SU-DHL-6 (cell line): Measurements from ENCODE around the gene ZNF688.

ENCODE experiments used
- H2AFZ ChIP-seq: fragments of 200-600 bp; sonication (generic); 2 replicates; pipeline ENCODE4 v1.6.1; 2014; ENCODE audit warnings: low read depth, mild to moderate bottlenecking, moderate library complexity, mixed read lengths, antibody characterized with exemption, low read length; ENCODE audit not compliant: severe bottlenecking
- H3F3A ChIP-seq: fragments of 200-600 bp; shearing (Covaris generic); 2 replicates; pipeline ENCODE4 v1.6.0; 2016; ENCODE audit warnings: antibody characterized with exemption, mild to moderate bottlenecking; ENCODE audit not compliant: insufficient read depth
- H3K27ac ChIP-seq: fragments of 200-600 bp; sonication (generic); 2 replicates; pipeline ENCODE4 v1.5.1; 2016; ENCODE audit warnings: low read depth, mild to moderate bottlenecking, low read length, moderate library complexity, mixed read lengths
- H3K27me3 ChIP-seq: fragments of 200-600 bp; sonication (generic), shearing (Covaris generic); 2 replicates; pipeline ENCODE4 v1.6.0; 2014; ENCODE audit warnings: mild to moderate bottlenecking, low read length
- H3K36me3 ChIP-seq: fragments of 200-600 bp; sonication (generic); 2 replicates; pipeline ENCODE4 v1.6.1; 2014; ENCODE audit warnings: mild to moderate bottlenecking, low read length, mixed read lengths
- H3K4me2 ChIP-seq: fragments of 300-600, 200-600 bp; shearing (Covaris generic), sonication (generic); 2 replicates; pipeline ENCODE4 v1.6.0; 2014; ENCODE audit warnings: low read length, low read depth, mild to moderate bottlenecking; ENCODE audit not compliant: poor library complexity, severe bottlenecking
- H3K4me3 ChIP-seq: fragments of 200-600 bp; sonication (generic); 2 replicates; pipeline ENCODE4 v1.5.1; 2014; ENCODE audit warnings: antibody characterized with exemption, low read length, mild to moderate bottlenecking, mixed read lengths; ENCODE audit not compliant: insufficient read depth, poor library complexity, severe bottlenecking
- H3K79me2 ChIP-seq: fragments of 200-600 bp; sonication (generic); 2 replicates; pipeline ENCODE4 v1.6.1; 2014; ENCODE audit warnings: mild to moderate bottlenecking, low read length, moderate library complexity; ENCODE audit not compliant: insufficient read depth
- H3K9ac ChIP-seq: fragments of 200-600 bp; sonication (generic); 2 replicates; pipeline ENCODE4 v1.7.0; 2014; ENCODE audit warnings: mild to moderate bottlenecking, low read length
- H3K9me2 ChIP-seq: fragments of 200-600 bp; sonication (generic); replicated peaks from 2 replicates; pipeline ENCODE4 v1.6.1; 2014; ENCODE audit warnings: low read length; ENCODE audit not compliant: insufficient read depth
- H3K9me3 ChIP-seq: fragments of 200-600 bp; sonication (generic); 2 replicates; pipeline ENCODE4 v1.6.1; 2014; ENCODE audit warnings: low read length, mixed read lengths; ENCODE audit not compliant: insufficient read depth
- H4K20me1 ChIP-seq: fragments of 200-600 bp; sonication (generic); 2 replicates; pipeline ENCODE4 v1.6.1; 2014; ENCODE audit warnings: low read depth, mild to moderate bottlenecking, antibody characterized with exemption, low read length, moderate library complexity, mixed read lengths
- CTCF ChIP-seq: fragments of 200-600 bp; sonication (generic); IDR thresholded peaks from one replicate; pipeline ENCODE4 v1.5.1; 2017; ENCODE audit warnings: antibody characterized with exemption, mild to moderate bottlenecking, low read length, moderate library complexity; ENCODE audit not compliant: insufficient read depth, poor library complexity, severe bottlenecking
- EZH2phosphoT487 ChIP-seq: fragments of 200-600 bp; sonication (generic), shearing (Covaris generic); conservative IDR thresholded peaks from 2 replicates; pipeline ENCODE4 v1.6.1; 2018; ENCODE audit warnings: mild to moderate bottlenecking, antibody characterized with exemption, low read length, moderate library complexity, mixed read lengths

The ZNF688 gene

DNA sequence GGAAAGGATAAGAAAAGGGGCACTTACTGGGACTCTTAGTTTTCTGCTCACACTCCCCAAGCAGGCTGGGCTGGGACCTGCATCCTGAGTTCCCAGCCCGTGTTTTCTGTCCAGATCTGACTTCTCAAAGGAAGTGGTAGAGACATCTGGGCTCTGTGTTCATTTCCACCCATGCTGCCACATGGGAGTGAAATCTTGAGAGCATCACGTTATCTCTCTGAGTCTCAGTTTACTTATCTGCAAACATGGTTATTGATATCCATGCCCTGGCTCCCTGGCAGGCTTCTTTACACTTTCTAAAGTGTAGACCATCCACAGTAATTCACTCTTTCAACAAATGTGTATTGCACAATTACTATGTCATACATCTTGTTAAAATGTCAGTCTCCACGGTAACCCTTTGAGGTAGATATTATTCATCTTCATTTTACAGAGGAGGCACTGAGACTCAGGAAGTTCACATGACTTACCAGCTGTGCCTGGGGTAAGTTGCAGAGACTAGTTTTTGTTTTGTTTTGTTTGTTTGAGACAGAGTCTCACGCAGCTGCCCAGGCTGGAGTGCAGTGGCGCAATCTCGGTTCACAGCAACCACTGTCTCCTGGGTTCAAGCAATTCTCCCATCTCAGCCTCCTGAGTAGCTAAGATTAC is 3.4 kb downstream of the ZNF688 start:
- H2AFZ ChIP-seq: no peak overlapping the region

DNA sequence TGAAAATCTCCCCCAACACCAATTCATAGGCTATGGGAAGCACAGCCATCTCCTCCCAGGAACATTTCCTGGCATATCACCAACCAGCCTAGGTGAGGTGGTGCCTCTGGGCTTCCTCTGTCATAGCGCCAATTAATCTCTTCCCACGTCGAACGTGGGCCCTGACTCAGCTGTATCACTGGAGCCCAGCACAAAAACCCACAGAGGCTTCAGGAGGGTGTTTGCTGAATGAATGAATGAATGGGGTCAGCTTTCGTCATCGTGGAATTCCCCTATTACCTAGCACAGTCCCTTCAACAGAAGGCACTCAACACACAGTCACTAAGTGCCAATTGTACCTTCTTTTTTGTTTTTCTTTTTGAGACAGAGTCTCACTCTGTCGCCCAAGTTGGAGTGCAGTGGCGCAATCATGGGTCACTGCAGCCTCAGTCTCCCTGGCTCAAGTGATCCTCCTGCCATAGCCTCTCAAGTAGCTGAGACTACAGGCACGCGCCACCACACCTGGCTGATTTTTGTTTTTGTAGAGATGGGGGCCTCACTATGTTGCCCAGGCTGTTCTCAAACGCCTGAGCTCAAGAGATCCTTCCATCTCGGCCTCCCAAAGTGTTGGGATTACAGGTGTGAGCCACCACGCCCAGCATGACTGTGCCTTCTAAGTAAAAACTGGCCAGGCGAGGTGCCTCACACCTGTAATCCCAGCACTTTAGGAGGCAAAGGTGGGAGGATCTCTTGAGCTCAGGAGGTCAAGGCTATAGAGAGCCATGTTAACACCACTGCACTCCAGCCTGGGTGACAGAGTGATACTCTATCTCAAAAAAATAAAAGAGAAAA is 4.1 kb downstream of the ZNF688 start:
- Histone ChIP-seq H3K9ac (peak overlapping the region; percentile 7; the same call in 1 of the 2 replicates), H3K27me3 (no peaks in the 10 kb centered on the region), H2AFZ (no peak overlapping the region), H3K36me3 (no peaks in the 10 kb centered on the region), H3K9me2 (no peaks in the 10 kb centered on the region), H3K27ac (no peak overlapping the region), H3K79me2 (peaks cover 2% of the 10 kb centered on the region; the same call in 1 of the 2 replicates), H3K9me3 (no peaks in the 10 kb centered on the region), H4K20me1 (no peaks in the 10 kb centered on the region), H3F3A (no peaks in the 10 kb centered on the region), H3K4me3 (no peak overlapping the region), H3K4me2 (no peak overlapping the region)
- TF ChIP-seq CTCF (no peak), EZH2phosphoT487 (no peak)

More for the DNA sequence above, 3.4 kb downstream of the ZNF688 start:
- Histone ChIP-seq H3K79me2 (peaks cover 9% of the 10 kb centered on the region), H3K36me3 (no peaks in the 10 kb centered on the region), H4K20me1 (no peaks in the 10 kb centered on the region), H3F3A (no peaks in the 10 kb centered on the region), H3K9ac (peak overlapping the region; percentile 7; the same call in 1 of the 2 replicates), H3K27me3 (no peaks in the 10 kb centered on the region), H3K9me3 (no peaks in the 10 kb centered on the region), H3K4me3 (no peak overlapping the region), H3K27ac (no peak overlapping the region), H3K4me2 (no peak overlapping the region), H3K9me2 (no peaks in the 10 kb centered on the region)
- no peak for TF ChIP-seq CTCF
- no peak for TF ChIP-seq EZH2phosphoT487

DNA sequence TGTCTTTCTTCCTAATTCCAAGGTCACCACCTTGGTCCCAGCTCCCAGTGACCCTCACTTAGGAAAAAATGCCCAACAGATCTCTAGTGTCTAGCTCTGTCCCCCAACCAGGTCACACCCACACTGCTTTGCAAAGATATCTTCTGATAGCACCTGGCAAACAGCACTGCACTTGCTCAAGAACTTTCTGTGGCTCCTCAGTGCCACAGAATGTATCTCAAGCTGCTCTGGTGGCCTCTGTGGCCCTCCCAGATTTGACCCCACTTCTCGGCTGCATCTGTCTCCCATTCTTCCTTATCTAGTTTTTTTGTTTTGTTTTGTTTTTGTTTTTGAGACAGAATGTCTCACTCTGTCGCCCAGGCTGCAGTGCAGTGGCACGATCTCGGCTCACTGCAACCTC is 5.0 kb downstream of the ZNF688 start:
- Histone ChIP-seq H3K27ac (no peak overlapping the region), H4K20me1 (no peaks in the 10 kb centered on the region), H3K79me2 (no peaks in the 10 kb centered on the region), H3K36me3 (no peaks in the 10 kb centered on the region), H3K9me3 (no peaks in the 10 kb centered on the region), H2AFZ (no peak overlapping the region), H3K4me2 (no peak overlapping the region), H3K27me3 (no peaks in the 10 kb centered on the region), H3K4me3 (no peak overlapping the region), H3F3A (no peaks in the 10 kb centered on the region), H3K9me2 (no peaks in the 10 kb centered on the region), H3K9ac (no peak overlapping the region)
- TF ChIP-seq CTCF: no peak
- no peak for TF ChIP-seq EZH2phosphoT487
